D341Med (cell line): ENCODE measurements around the gene KIF11.
A peak's percentile ranks its signal among the peaks of the same experiment; 100 is the strongest.

ENCODE experiments used
- DNase-seq: peaks from one replicate; pipeline ENCODE4 v3.0.0; 2012; ENCODE audit warnings: low spot score

The KIF11 gene

DNA sequence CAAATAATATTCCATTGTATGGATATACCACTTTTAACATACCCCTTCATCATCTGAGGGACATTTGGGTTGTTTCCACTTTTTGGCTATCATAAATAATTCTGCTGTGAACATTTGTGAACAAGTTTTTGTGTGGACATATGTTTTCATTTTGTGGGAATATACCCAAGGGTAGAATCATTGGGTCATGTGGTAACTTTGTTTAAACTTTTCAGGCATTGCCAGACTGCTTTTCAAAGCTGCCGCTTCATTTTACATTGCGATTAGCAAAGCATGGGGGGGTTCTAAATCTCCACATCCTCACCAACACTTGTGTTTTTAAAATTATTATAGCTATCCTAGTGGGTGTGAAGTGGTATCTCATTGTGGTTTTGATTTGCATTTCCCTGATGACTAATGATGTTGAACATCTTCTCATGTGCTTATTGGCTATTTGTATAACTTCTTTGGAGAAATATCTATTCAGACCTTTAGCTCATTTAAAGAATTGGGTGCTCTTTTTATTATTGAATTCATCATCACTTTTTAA, 88.4 kb downstream of the KIF11 start:
- no peak for DNase-seq

- no peak for DNase-seq
Observed at GRCh38 chr10:92688573-92688926, 95.6 kb downstream of the KIF11 start.

DNA sequence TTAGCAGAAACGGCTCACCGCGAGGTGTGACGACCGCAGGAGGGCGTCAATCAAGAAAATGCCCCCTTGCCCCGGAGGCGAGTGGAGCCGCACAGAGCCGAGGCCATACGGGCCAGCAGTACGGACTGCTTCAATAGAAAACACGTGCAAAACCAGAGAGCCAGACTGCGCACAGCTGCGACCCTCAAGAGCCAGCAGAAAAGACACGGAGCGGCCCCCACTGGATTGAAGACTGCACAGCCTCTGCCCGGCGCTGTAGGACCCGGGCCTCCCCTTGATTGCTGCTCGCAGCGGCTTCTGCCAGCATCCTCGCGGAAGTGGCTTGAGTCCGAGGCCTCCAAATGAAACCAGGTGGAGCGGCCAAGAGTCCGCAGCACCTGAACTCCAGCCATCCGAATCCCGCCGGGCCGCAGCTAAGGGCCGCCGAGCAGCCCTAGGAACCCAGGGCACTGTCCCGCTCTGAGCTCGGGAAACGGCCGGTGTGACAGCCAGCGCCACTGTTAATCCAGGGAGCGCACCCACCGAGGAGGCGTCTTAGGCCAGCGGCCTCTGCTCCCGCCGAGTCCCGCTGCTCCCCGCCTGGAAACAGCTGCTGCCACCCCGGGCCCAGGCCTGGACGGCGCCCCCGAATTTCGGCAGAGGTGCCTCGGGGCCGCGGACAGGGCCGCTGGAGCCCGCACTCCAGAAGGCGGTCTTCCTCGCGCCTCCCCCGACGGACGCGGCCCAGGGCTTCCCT, 96.2 kb downstream of the KIF11 start:
- no peak for DNase-seq

DNA sequence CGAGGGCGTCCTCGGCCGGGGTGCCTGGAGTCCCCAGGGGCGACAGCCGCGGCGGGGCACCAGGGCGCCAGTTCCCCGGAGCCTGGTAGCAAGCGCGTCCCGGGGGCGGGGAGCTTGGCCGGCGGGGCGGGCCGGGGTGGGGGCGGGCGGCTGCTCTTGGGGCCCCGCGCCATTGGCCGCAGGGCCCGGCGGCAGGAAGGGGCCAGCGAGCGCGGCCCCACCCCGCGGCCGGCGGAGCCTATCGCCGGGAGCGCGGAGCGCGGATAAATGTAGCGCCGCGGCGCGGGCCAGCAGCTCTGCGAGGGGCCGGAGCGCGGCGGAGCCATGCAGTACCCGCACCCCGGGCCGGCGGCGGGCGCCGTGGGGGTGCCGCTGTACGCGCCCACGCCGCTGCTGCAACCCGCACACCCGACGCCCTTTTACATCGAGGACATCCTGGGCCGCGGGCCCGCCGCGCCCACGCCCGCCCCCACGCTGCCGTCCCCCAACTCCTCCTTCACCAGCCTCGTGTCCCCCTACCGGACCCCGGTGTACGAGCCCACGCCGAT, 96.8 kb downstream of the KIF11 start, which contains the start of gene HHEX:
Gene HHEX (plus strand): TSS at position 293 of the 548 bp plus-strand sequence. CDS start 32 bp downstream, at position 325.
- DNase-seq, result peak; percentile 86

GRCh38 chr10:92690211-92690914, 97.4 kb downstream of the KIF11 start:
- no peak for DNase-seq

DNA sequence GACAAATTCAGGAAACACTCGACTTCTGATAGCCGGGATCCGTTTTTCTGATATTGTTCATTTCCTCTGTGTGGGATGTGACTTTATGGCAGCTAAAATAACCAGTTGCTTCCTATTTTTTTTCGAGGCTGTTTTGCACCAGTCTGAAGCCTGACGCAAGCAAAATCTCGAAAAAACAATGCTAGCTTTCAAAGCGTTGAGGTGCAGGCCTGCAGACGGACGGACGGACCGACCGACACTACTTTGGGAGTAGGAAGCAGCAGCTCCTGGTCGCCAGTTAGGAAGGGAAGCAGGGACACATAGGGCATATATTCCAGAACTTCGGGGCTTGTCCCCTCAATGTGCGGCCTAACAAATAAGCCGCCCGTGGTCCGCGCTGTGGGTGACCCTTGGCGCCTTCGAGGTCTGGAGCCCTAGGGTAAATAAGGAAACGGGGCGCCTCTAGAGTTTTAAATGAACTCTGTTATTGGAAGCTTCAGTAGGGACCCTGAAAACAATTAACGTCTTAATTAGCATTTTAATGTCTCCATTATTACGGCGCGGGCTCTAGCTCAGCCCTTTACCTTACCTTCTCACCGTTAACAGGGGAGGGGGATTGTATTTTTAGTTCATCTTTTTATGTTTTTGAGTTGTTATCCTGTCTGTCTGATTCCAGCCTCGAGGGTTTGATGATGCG, 98.1 kb downstream of the KIF11 start:
- no peak for DNase-seq

GRCh38 chr10:92691591-92692079, 98.7 kb downstream of the KIF11 start:
- DNase-seq, result no peak

DNA sequence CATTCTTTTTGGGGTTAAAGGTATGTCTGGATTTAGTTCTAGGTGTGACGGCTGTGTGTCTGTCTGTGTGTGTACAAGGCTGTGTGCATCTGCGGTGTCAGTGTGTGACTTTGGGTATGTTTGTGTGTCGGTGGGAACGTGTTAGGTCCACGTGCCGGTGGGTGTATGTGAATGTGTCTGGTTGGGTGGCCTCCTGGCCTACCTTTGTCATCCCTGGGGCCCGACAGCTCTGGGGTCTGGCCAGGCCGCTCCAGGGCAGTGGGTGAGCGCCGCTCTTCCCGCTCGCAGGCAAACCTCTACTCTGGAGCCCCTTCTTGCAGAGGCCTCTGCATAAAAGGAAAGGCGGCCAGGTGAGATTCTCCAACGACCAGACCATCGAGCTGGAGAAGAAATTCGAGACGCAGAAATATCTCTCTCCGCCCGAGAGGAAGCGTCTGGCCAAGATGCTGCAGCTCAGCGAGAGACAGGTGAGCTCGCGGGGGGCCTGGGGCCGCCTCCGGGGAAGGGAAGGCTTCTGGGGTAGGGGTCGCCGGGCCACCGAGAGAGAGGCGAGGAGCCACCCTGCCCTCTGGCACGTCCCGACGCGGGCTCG, 99.2 kb downstream of the KIF11 start:
- no peak for DNase-seq

- DNase-seq, result no peak
Observed at GRCh38 chr10:92692697-92693533, 100.0 kb downstream of the KIF11 start.

DNA sequence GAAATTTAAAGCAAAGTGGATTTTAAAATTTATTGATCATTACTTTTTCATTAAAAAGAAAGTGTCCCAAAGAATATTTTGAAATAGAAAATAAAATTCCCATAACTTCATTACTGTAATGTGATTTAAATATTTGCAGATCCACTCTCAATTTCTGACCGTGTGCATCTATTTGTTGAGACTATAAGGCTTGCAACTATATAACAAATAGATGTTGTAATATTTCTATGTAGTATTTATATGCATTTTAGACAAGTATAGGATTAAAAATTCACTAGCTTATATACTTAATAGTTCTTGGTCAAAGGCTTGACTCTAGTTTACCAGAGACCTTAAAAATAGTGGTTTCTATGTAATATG, 100.6 kb downstream of the KIF11 start:
- no peak for DNase-seq

DNA sequence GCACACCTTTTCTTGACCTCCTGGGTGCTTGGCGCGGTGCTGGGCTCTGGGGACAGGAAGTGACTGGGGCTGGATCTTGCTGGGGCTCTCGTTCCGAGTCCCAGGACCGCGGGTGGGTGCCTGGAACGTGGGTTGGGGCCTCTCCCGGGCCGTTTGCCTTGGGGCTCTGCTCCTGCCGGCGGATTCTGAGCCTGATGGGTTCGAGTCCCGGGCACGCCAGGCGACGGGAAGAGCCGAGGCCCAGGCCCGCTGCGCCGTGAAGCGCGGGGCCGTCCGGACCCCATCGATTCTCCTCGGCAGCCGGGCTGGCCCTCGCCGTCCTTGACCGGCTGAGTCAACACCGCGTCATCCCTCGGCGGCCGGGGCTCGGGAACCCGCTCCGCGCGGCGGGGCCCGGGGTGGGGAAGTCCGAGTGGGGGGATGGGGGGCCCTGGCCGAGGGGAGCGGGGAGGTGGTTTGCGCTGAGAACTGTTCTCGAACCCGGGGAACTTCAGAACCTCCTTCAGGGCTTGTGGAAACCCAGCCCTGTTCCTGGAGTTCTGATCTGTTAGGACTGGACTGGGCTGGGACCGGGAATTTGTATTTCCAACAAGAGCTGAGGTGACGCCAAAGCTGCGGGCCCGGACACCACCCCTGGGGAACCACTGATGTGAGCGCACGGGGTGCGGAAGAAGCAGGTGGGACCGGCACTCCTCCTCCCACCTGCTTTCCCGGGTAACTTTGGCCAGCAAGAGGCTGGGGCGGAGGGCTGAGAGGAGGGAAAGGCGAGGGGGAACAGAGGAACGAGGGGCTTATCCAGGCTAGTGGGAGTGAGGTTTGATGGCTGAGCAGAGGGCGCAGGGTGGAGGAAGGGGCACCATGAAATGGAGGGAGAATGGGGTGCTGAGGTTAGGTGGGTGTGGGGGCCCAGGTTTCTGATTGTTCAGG, 103.0 kb downstream of the KIF11 start:
- no peak for DNase-seq

- DNase-seq, result no peak
Observed at GRCh38 chr10:92696606-92697383, 103.9 kb downstream of the KIF11 start.

GRCh38 chr10:92697663-92698511, 105.0 kb downstream of the KIF11 start:
- no peak for DNase-seq

- no peak for DNase-seq
Observed at GRCh38 chr10:92699193-92699517, 106.2 kb downstream of the KIF11 start.

DNA sequence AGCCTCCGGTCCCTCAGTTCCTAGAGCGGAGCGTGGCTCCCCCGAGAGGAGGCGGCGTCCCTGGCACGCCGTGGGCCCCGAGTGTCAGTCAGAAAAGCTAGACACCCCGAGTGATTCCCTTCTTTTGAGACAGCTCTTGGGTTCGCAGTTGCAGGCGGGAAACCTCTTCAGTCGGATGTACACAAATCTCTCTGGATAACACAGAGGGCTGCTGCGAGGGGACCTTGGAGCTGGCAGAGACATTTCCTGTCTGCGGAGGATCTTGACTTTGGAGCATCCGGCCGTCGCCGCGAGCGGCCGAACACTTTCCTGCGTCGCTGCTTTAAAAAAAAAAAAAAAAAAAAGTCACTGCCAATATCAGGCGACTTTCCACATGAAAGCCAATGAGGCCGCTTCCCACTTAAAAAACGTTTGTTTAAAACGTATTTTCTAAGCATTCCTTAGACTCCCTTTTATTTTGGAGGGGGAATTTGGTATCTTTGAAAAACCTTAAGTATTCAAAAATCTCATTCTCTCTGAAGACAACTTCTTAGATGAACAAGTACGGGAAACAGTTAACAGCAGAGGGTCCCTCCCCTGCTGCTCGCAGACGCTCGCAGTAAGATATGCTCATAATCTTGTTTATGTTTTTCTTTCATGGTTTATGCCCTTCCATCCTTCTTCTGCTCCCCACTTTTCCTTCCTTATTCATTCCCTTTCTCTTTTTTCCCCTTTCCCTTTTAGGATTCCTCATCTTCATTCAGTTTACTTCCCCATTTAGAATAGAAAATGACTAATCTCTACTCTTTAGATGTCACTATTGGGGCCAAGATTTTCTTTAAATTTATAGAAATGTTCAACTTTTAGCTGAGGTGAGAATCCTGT, 106.8 kb downstream of the KIF11 start:
- DNase-seq, result no peak

- DNase-seq, result no peak
Observed at GRCh38 chr10:92702301-92702916, 109.5 kb downstream of the KIF11 start.
